A673 (cell line): ENCODE data around the gene MTTP. TPM values are rescaled to one million over a fixed set of nuclear protein-coding genes. Genes with fewer than 3 reads are reported as not detected.

ENCODE experiments used
- BruUV-seq: library from RNA; stranded (reverse); fragments of 400-500 nt; replicated peaks from 2 replicates; lab custom pipeline; 2021; lab: Mats Ljungman, UMichigan
- CTCF ChIA-PET: fragments of 300-600 bp; sonication (Branson Sonifier 250); formaldehyde crosslinking; loops from one replicate; lab custom pipeline; 2022; ENCODE audit warnings: antibody characterized with exemption; lab: Charles Lee
- POLR2A ChIA-PET: fragments of 300-600 bp; sonication (Branson Sonifier 250); formaldehyde crosslinking; loops from one replicate; lab custom pipeline; 2022; ENCODE audit warnings: antibody characterized with exemption; ENCODE audit not compliant: low non-redundant PET; lab: Charles Lee
- DNase-seq: peaks from one replicate; pipeline ENCODE4 v3.0.0-alpha.2; 2015; ENCODE audit warnings: low spot score
- H3K27ac ChIP-seq: fragments of 200-600 bp; sonication (generic); 2 replicates; pipeline ENCODE4 v1.5.1; 2016; ENCODE audit warnings: mixed run types, low read depth, mild to moderate bottlenecking, mixed read lengths, antibody characterized with exemption, low read length; ENCODE audit not compliant: poor library complexity, severe bottlenecking
- H3K27me3 ChIP-seq: fragments of 200-600 bp; sonication (generic); replicated peaks from 2 replicates; pipeline ENCODE4 v1.6.1; 2017; ENCODE audit warnings: mixed run types, low read depth, mild to moderate bottlenecking, mixed read lengths, antibody characterized with exemption, low read length; ENCODE audit not compliant: insufficient read depth, poor library complexity
- H3K36me3 ChIP-seq: fragments of 200-600 bp; sonication (generic); 2 replicates; pipeline ENCODE4 v1.6.1; 2016; ENCODE audit warnings: mixed run types, mild to moderate bottlenecking, mixed read lengths, antibody characterized with exemption, low read length; ENCODE audit not compliant: insufficient read depth, poor library complexity, severe bottlenecking
- H3K4me1 ChIP-seq: fragments of 200-600 bp; sonication (generic); 2 replicates; pipeline ENCODE4 v1.6.1; 2017; ENCODE audit warnings: mixed run types, mild to moderate bottlenecking, mixed read lengths, antibody characterized with exemption, low read length; ENCODE audit not compliant: insufficient read depth, poor library complexity, severe bottlenecking
- H3K4me3 ChIP-seq: fragments of 200-600 bp; sonication (generic); 2 replicates; pipeline ENCODE4 v1.5.1; 2016; ENCODE audit warnings: low read depth, mixed run types, mild to moderate bottlenecking, mixed read lengths, low read length; ENCODE audit not compliant: poor library complexity, severe bottlenecking
- H3K9me3 ChIP-seq: fragments of 200-600 bp; sonication (generic); 2 replicates; pipeline ENCODE4 v1.6.1; 2016; ENCODE audit warnings: mixed run types, low read depth, mild to moderate bottlenecking, mixed read lengths, antibody characterized with exemption, low read length; ENCODE audit not compliant: poor library complexity, severe bottlenecking
- CTCF ChIP-seq: fragments of 300-800, 200-600 bp; sonication (generic); conservative IDR thresholded peaks from 2 replicates; pipeline ENCODE4 v1.5.1; 2017; ENCODE audit warnings: low read depth, mild to moderate bottlenecking, antibody characterized with exemption, low read length, moderate library complexity, mixed read lengths
- EZH2 ChIP-seq: fragments of 200-600 bp; sonication (generic); IDR thresholded peaks from 2 replicates; pipeline ENCODE4 v1.6.1; 2017; ENCODE audit warnings: borderline replicate concordance, low read depth, mild to moderate bottlenecking, mixed read lengths, antibody characterized with exemption, low read length; ENCODE audit not compliant: poor library complexity, severe bottlenecking
- intact Hi-C: fragments of 100-400 bp; cut with micrococcal nuclease; formaldehyde crosslinking; loops from one replicate; pipeline ENCODE4 v1.10.0; 2022; ENCODE audit not compliant: unreplicated experiment
- total RNA-seq: library from RNA; stranded (reverse); gene quantifications from 2 replicates; pipeline ENCODE4 v1.2.3, GENCODE V29; 2021

MTTP gene
- total RNA-seq, 1 experiment from 2014 or later, result not detected

- Histone ChIP-seq H3K4me3 (no peak overlapping the region), H3K4me1 (no peaks in the 10 kb centered on the region), H3K27me3 (peaks cover 25% of the 10 kb centered on the region), H3K9me3 (no peaks in the 10 kb centered on the region), H3K36me3 (no peaks in the 10 kb centered on the region), H3K27ac (no peak overlapping the region)
- intact Hi-C loops, result no loop called here
- TF ChIP-seq EZH2 (no peak), CTCF (no peak)
- ChIA-PET CTCF (interaction anchor here (0.6 kb wide), 1 partner anchor 8 kb away, joined by 3 read pairs; no protein-coding TSS in a partner anchor), POLR2A (no interaction called here)
- no TSS peak for BruUV-seq
- no peak for DNase-seq
These were observed 74.6 kb downstream of the MTTP start for GRCh38 chr4:99649208-99649607.

GRCh38 chr4:99649778-99650177 is 75.2 kb downstream of the MTTP start:
- Histone ChIP-seq H3K36me3 (no peaks in the 10 kb centered on the region), H3K9me3 (no peaks in the 10 kb centered on the region), H3K27me3 (peaks cover 21% of the 10 kb centered on the region), H3K4me3 (no peak overlapping the region), H3K4me1 (no peaks in the 10 kb centered on the region), H3K27ac (no peak overlapping the region)
- BruUV-seq, result no TSS peak
- intact Hi-C loops, result no loop called here
- no peak for DNase-seq
- ChIA-PET POLR2A (no interaction called here), CTCF (no interaction called here)
- TF ChIP-seq EZH2, result no peak
- no peak for TF ChIP-seq CTCF

- intact Hi-C loops, result no loop called here
- no TSS peak for BruUV-seq
- Histone ChIP-seq H3K36me3 (no peaks in the 10 kb centered on the region), H3K27ac (no peak overlapping the region), H3K27me3 (peaks cover 14% of the 10 kb centered on the region), H3K9me3 (no peaks in the 10 kb centered on the region), H3K4me3 (no peak overlapping the region), H3K4me1 (no peaks in the 10 kb centered on the region)
- ChIA-PET POLR2A (no interaction called here), CTCF (no interaction called here)
- TF ChIP-seq CTCF (no peak), EZH2 (no peak)
- DNase-seq, result no peak
These were observed 76.6 kb downstream of the MTTP start for GRCh38 chr4:99651016-99651769.
